Fibroblast of skin of left biceps (primary cell): ENCODE measurements around the gene SCN3A.

Experiments used
- DNase-seq, 2 experiments: peaks; one replicate each; pipeline ENCODE4 v3.0.0-alpha.2; 2013; ENCODE audit warnings: low read depth in 2 of 2

SCN3A gene

DNA sequence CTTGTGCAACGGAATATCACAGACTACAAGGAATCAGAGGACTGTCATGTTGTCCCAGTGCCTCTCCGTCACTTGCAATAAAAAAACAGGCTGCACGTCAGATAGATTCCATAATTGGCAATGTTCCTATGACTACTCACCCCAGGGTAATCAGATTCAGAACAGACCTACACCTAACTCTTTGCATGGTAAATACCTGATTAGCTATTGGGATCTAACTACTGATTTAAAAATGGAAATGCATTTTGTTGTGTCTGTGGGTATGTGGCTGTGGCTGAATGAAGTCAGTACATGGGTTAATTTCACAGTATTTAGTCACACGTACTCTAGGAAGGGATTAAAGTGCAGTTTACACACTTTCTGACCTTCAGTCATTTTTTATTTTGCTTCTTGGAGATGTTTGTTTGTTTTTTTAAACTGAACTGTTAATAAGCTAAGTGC lies 91.7 kb downstream of the SCN3A start:
- no peak for DNase-seq

- no peak for DNase-seq
Measured at GRCh38 chr2:165110394-165110793, 93.5 kb downstream of the SCN3A start.

- no peak for DNase-seq
Measured at GRCh38 chr2:165109915-165110314, 93.9 kb downstream of the SCN3A start.

GRCh38 chr2:165105926-165106325 lies 97.9 kb downstream of the SCN3A start:
- no peak for DNase-seq

DNA sequence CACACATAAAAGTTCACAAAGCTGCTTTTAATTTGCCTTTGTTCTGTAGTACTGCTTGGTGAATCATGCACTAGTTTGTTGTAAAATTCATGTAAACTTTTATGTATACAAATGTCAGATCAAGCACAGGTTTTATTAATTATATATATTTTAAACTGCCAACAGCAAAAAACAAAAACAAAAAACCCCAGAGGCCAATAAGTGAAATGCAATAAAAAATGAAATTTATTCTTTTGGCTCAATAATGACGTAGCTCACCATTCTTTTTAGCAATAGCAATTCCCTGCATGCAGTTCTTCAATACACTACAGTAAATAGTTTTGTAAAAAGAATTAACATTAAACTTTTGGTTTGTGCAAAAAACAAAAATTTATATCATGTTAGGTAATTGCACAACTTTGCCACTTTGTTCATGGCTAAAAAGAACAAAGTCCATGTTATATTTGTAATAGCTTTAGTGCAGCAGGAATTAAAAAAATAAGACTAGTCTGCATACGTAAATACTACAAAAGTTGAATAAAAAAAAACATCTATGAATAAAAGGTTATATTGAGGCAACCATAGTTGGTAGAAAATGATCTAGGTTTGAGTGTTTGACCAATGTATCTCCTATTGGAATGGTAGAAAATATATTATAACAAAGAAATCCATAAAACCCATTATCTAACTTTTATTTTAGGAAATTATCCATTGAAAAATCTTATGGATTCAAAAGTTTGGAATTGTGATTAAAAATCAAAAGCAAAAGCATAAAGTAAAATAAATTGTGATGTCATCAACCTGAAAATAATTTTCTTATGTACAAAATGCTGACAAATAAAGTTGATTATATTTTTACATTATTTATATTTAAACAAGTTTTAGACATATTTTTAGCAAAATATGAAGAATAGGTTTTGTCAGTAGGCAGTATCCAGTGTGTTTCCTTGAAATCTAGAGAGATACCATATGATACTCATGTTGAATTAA lies 115.6 kb downstream of the SCN3A start:
- DNase-seq, result no peak

- DNase-seq, result no peak
Measured at GRCh38 chr2:165086337-165086736, 117.5 kb downstream of the SCN3A start.

DNA sequence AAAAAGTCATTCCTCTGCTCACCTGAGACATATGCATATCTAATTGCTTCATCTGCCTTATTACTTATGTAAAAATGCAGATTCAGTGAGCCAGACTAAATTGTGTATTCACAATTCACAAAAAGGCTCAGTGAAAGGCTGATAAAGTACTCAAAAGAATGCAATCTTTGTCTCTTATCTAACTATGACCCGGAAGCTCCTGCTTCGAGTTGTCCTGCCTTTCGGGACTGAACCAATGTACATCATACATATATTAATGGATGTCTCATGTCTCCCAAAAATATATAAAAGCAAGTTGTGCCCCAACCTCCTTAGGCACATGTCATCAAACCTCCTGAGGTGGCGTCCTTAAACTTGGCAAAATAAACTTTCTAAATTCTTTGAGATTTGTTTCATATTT lies 120.5 kb downstream of the SCN3A start:
- no peak for DNase-seq

DNA sequence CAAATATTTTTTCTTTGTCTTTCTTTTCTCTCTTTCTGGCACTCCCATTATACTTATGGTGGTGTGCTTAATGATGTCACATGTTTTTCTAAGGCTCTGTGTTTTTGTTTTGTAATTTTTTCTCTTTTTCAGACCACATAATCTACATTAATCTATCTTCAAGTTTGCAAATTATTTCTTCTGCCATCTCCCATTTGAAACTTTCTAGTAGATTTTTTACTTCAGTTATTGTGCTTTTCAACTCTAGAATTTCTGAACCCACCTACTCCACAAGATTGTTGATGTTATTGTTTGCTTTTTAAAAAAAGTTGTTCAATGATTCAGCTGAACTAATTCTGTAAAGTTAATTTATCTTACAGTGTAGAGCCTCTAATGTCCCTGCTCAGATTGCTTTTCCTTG lies 121.4 kb downstream of the SCN3A start:
- DNase-seq, result no peak

DNA sequence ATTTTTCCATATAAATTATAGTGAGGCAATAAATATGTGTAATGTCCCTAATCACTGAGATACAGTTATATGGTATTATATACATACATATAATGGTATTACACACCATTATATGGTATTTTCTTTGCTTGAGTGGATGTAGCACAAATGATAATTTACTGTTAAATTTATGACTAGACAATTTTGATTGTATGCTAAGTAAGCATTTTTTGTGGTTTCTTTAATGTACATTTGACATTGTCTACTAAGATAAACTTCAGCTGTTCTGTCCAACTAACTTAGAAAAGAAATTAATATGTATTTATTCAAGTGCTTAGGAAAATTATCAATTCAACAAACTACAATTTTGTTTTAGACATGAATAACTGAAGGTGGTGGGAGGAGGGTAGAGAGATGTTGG lies 122.6 kb downstream of the SCN3A start:
- DNase-seq, result no peak

DNA sequence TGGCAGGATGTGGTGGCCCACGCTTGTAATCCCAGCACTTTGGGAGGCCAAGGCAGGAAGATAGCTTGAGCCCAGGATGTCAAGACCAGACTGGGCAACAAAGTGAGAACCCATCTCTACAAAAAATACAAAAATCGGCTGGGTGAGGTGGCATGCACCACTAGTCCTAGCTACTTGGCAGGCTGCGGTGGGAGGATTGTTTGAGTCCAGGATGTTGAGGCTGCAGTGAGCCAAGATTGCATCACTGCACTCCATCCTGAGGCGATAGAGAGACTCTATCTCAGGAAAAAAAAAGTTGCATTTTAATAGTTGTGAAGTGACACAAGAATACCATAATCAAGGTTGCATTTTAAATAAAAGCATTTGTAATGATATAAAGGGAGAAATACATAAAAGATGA lies 124.4 kb downstream of the SCN3A start:
- no peak for DNase-seq

DNA sequence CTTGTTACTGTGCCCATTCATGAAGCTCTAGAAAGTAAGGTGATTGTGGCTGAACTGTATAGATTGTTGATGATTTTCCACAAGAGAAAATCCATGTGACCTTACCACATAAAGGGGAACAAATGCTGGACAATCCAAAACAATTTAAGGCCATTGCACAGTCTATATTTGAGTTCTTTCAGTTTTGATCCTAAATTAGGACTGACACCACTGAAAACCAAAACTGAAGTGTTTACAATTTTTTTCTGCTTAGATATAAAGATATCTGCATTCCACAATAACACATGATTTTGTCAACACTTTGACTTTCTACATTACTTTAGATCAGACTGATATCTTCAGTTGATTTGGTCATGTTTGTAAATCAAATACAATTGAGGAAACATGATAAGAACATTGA lies 124.9 kb downstream of the SCN3A start:
- no peak for DNase-seq

DNA sequence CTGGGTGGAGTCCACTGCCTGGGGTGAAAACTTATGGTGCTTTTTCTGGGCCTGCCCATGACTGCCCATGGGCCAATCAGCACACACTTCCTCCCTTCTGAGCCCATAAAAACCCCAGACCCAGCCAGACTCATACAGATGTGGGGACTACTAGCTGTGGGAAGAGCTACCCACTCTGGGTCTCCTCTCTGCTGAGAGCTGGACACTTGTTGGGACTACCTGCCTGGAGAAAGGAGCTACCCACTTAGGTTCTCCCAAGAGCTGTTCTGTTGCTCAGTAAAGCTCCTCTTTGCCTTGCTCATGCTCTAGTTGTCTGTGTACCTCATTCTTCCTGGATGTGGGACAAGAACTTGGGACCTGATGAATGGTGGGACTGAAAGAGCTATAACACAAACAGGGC lies 129.0 kb downstream of the SCN3A start:
- no peak for DNase-seq

GRCh38 chr2:165074323-165074722 lies 129.5 kb downstream of the SCN3A start:
- no peak for DNase-seq

- DNase-seq, result no peak
Measured at GRCh38 chr2:165070076-165070475, 133.8 kb downstream of the SCN3A start.

- no peak for DNase-seq
Measured at GRCh38 chr2:165069151-165069550, 134.7 kb downstream of the SCN3A start.

DNA sequence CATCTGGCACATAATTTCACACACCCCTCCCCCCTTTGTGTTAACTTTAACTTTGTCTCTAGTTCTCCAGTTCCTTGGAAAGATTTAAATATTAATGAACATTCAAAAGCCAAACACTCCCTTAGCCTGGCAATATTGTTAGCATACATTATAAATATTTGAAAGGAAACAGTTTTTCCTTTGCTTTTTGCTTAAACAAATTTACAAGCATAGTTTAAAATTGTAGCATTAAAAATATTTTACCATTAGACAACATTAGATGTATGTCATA lies 135.4 kb downstream of the SCN3A start:
- DNase-seq, result no peak

- peak; percentile 12 to 21 for DNase-seq
Measured at GRCh38 chr2:165067643-165068486, 136.0 kb downstream of the SCN3A start.

GRCh38 chr2:165064743-165065142 lies 139.1 kb downstream of the SCN3A start:
- DNase-seq, result no peak

DNA sequence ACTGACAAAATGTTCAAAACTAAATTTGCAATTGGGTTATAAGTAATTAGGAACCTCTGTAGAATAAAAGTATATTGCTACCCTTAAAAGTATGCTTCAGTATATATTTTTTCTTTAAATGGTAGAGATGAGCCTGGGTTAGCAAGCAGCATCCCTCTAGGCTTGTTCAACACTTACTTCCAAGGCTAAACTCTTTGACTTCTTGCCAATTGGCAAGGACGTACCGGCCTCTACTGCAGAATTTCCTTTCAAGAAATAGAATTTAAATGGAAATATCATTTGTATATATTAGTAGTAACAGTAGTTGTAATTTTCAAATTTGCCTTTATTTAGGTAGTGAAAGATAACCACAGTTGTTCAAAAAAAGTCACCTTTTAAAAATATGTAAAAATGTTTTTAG lies 143.4 kb downstream of the SCN3A start:
- DNase-seq, result no peak

- DNase-seq, result no peak
Measured at GRCh38 chr2:165058476-165059265, 145.2 kb downstream of the SCN3A start.

DNA sequence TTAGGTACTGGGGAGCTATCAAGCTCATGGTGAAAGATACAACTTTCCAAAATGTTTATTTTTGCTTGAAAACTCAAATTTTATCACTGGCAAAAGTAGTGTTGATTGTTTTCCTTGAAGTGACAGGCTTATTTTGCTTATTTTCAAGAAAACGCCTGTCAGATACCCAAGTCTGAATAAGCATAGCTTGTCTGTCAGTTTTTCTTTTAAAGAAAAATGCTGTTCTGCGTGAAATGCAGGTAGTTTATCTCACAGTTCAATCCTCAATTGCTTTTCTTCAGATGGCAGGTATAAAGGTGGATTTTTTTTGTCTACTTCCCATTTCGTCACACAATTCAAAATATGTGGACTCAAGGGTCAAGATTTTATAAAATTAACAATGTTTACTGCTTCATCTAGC lies 145.9 kb downstream of the SCN3A start:
- DNase-seq, result no peak

DNA sequence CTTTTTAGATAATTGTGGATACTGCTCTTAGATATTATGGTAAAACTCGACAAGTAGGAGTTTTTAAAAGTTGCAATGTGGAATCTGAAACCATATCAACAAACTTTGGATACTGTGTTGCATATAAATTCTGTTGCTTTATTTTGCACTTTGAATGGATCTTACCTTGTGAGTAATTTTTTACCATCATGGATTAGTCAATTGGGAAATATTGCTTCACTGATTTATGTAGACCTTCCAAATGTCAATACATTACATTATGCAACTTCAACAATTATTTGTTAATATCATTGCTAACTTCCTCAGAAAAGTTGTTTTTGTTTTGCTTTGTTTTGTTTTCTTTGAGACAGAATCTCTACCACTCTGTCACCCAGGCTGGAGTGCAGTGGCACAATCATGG lies 146.5 kb downstream of the SCN3A start:
- no peak for DNase-seq
